ENCODE measurements around the gene C9orf78. TPM values are rescaled to one million over a fixed set of nuclear protein-coding genes. Genes with fewer than 3 reads are reported as not detected.

The C9orf78 gene
- total and polyA plus RNA-seq, 9 of the 15 experiments (the other 6 are each of a cell fraction or from before 2014, with no cell fraction given) = 94.6 to 266 (median 202) TPM

- TF ChIP-seq TSHZ1 (CRISPR knock-in tag; IDR thresholded peaks at IDR 0.05) (peak; percentile 44; the same call in 1 of the 2 replicates), HCFC1 (IDR thresholded peaks at IDR 0.05; ENCODE audit: low read depth, low read length) (peak; percentile 65; the same call in 1 of the 2 replicates), CHD2 (IDR thresholded peaks at IDR 0.05; ENCODE audit: low read depth, low read length) (0 out of 2 replicates have a peak, but pooled peaks have one; percentile 58), ZC3H11A (IDR thresholded peaks at IDR 0.05; ENCODE audit: low read depth, low read length) (no peak; the same call in 1 of the 2 replicates), MTA1 (IDR thresholded peaks at IDR 0.05; ENCODE audit: borderline replicate concordance) (peak; percentile 95), ZNF644 (tag; IDR thresholded peaks at IDR 0.05; ENCODE audit: low read depth) (peak; percentile 97), SIN3A (IDR thresholded peaks at IDR 0.05; ENCODE audit: borderline replicate concordance in 2 of 2, control insufficient read depth in 1 of 2, low read depth in 2 of 2, low read length in 2 of 2) (peak in 1 of 2 experiments; percentile 52; a peak in 1 of 4 replicates), CBX1 (IDR thresholded peaks at IDR 0.05; ENCODE audit: low read depth) (no peak), CBFB (CRISPR knock-in tag; IDR thresholded peaks at IDR 0.05) (peak; percentile 97; the same call in 1 of the 2 replicates), ZNF133 (CRISPR knock-in tag; IDR thresholded peaks at IDR 0.05) (peak; percentile 11; the same call in 1 of the 2 replicates), NFATC3 (IDR thresholded peaks at IDR 0.05) (peak; percentile 85), MEF2A (IDR thresholded peaks at IDR 0.05; ENCODE audit: control insufficient read depth, low read depth, low read length) (peak; percentile 75), CUX1 (CRISPR knock-in tag; IDR thresholded peaks at IDR 0.05) (peak; percentile 93; the same call in 1 of the 2 replicates), SOX6 (IDR thresholded peaks at IDR 0.05) (no peak), ETS2 (tag; IDR thresholded peaks at IDR 0.05; ENCODE audit: borderline replicate concordance, poor library complexity, severe bottlenecking) (peak; percentile 100)
- TF ChIP-seq, protein P1, sequence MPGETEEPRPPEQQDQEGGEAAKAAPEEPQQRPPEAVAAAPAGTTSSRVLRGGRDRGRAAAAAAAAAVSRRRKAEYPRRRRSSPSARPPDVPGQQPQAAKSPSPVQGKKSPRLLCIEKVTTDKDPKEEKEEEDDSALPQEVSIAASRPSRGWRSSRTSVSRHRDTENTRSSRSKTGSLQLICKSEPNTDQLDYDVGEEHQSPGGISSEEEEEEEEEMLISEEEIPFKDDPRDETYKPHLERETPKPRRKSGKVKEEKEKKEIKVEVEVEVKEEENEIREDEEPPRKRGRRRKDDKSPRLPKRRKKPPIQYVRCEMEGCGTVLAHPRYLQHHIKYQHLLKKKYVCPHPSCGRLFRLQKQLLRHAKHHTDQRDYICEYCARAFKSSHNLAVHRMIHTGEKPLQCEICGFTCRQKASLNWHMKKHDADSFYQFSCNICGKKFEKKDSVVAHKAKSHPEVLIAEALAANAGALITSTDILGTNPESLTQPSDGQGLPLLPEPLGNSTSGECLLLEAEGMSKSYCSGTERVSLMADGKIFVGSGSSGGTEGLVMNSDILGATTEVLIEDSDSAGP (CRISPR knock-in tag; IDR thresholded peaks at IDR 0.05) = no peak
Measured at GRCh38 chr9:129863059-129863690, 28.1 kb upstream of the C9orf78 start (continued).
